DND-41 (cell line): ENCODE results near the gene EPN2.

ENCODE experiments used
- ATAC-seq: fragments of 200-7000 bp; cut with Tn5 transposase; 3 replicates; pipeline ENCODE4 v1.9.1; 2021; ENCODE audit warnings: low read depth; ENCODE audit not compliant: insufficient read depth
- DNase-seq: peaks from one replicate; pipeline ENCODE4 v3.0.0-alpha.2; 2020
- H2AFZ ChIP-seq: 2 replicates; pipeline ENCODE4 v1.6.0; 2012; ENCODE audit warnings: low read depth, low read length
- H3K27ac ChIP-seq: 2 replicates; pipeline ENCODE4 v1.5.1; 2012; ENCODE audit warnings: low read length, inconsistent platforms
- H3K27me3 ChIP-seq: fragments of 200-600 bp; sonication (generic); 2 replicates; pipeline ENCODE4 v1.6.0; 2012; ENCODE audit warnings: low read length, mild to moderate bottlenecking, inconsistent platforms; ENCODE audit not compliant: insufficient read depth, poor library complexity
- H3K36me3 ChIP-seq: 2 replicates; pipeline ENCODE4 v1.5.1; 2012; ENCODE audit warnings: low read length, inconsistent platforms; ENCODE audit not compliant: insufficient read depth
- H3K4me1 ChIP-seq: 2 replicates; pipeline ENCODE4 v1.5.1; 2012; ENCODE audit warnings: mild to moderate bottlenecking, low read length; ENCODE audit not compliant: insufficient read depth
- H3K4me2 ChIP-seq: 2 replicates; pipeline ENCODE4 v1.6.0; 2012; ENCODE audit warnings: mild to moderate bottlenecking, moderate library complexity, low read length, inconsistent platforms; ENCODE audit not compliant: insufficient read depth
- H3K4me3 ChIP-seq, 2 experiments: fragments of 200-600 bp in 1 of 2; shearing (Covaris generic) in 1 of 2; 2 replicates each; pipeline ENCODE4 v1.5.1; 2012 to 2016; ENCODE audit warnings: inconsistent platforms in 2 of 2, low read length in 2 of 2, mild to moderate bottlenecking in 2 of 2, low read depth in 1 of 2, moderate library complexity in 1 of 2
- H3K79me2 ChIP-seq: 2 replicates; pipeline ENCODE4 v1.6.0; 2012; ENCODE audit warnings: low read length, inconsistent platforms; ENCODE audit not compliant: insufficient read depth
- H3K9ac ChIP-seq: 2 replicates; pipeline ENCODE4 v1.6.0; 2012; ENCODE audit warnings: low read depth, mild to moderate bottlenecking, inconsistent platforms, low read length, moderate library complexity
- H3K9me3 ChIP-seq: 2 replicates; pipeline ENCODE4 v1.5.1; 2012; ENCODE audit warnings: low read length, moderate library complexity, mild to moderate bottlenecking, inconsistent platforms; ENCODE audit not compliant: insufficient read depth, severe bottlenecking
- H4K20me1 ChIP-seq: 2 replicates; pipeline ENCODE4 v1.6.0; 2012; ENCODE audit warnings: low read length; ENCODE audit not compliant: insufficient read depth
- EZH2 ChIP-seq: IDR thresholded peaks from 3 replicates; pipeline ENCODE4 v1.6.1; 2012; ENCODE audit warnings: borderline replicate concordance, low read depth, mild to moderate bottlenecking, moderate library complexity, low read length, inconsistent platforms; ENCODE audit not compliant: severe bottlenecking
- TF ChIP-seq, protein P1 (sequence below): IDR thresholded peaks from 2 replicates; pipeline ENCODE4 v1.5.1; 2012; ENCODE audit warnings: borderline replicate concordance, low read length, moderate library complexity, mild to moderate bottlenecking; ENCODE audit not compliant: poor library complexity, severe bottlenecking; ENCODE audit errors: extremely low read depth

Gene EPN2

DNA sequence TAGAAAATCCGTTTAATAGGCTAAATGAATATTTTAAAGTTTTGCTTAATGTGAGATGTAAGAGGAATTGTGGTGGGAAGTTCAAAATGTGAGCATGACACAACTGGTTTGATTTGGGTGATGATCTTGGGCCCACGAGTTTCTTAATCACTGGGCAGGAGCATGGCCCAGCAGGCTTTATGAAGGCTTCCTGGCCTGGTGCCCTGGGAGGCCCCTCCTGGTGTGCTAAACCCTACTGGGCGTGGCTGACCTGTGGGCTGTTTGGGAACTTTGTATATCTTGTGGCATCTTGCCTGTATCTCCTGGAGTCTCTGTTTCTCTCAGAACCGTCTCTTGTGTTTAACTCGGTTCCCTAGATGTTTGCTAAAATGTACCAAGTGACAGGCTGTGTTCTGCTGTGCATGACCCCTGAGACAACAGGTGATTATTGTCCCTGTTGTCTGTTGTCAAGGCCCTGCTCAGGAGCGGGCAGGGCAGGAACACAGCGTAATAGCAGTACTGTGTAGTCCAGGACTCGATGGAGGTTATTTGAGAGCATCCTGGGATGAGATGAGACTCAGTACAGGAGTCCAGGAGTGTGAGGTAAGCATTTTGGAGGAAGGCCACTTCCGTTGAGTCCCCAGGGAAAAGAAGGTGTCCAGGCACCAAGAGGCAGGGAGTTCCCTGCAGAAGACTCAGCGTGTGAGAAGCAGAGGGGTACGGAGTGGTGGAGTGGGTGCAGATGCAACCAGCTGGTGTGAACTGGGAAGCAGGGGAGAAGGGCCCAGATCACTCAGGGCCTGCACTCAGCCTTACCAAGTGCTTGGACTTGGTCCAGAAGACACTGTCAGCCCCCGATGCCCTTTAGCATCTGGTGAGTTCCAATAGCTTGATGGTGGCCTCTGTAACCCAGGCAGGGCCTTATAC is 76.8 kb downstream of the EPN2 start:
- peaks cover 62% of the 10 kb centered on the region for H3K27me3 ChIP-seq
- DNase-seq: no peak
- no peak overlapping the region for H2AFZ ChIP-seq
- TF ChIP-seq, protein P1, sequence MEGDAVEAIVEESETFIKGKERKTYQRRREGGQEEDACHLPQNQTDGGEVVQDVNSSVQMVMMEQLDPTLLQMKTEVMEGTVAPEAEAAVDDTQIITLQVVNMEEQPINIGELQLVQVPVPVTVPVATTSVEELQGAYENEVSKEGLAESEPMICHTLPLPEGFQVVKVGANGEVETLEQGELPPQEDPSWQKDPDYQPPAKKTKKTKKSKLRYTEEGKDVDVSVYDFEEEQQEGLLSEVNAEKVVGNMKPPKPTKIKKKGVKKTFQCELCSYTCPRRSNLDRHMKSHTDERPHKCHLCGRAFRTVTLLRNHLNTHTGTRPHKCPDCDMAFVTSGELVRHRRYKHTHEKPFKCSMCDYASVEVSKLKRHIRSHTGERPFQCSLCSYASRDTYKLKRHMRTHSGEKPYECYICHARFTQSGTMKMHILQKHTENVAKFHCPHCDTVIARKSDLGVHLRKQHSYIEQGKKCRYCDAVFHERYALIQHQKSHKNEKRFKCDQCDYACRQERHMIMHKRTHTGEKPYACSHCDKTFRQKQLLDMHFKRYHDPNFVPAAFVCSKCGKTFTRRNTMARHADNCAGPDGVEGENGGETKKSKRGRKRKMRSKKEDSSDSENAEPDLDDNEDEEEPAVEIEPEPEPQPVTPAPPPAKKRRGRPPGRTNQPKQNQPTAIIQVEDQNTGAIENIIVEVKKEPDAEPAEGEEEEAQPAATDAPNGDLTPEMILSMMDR: no peak
- no peaks in the 10 kb centered on the region for H3K9me3 ChIP-seq
- no peaks in the 10 kb centered on the region for H3K4me1 ChIP-seq
- no peak overlapping the region for H3K4me2 ChIP-seq
- peaks cover 36% of the 10 kb centered on the region for H4K20me1 ChIP-seq
- H3K36me3 ChIP-seq: no peaks in the 10 kb centered on the region
- H3K4me3 ChIP-seq: no peak overlapping the region
- H3K27ac ChIP-seq: no peak overlapping the region
- H3K9ac ChIP-seq: no peak overlapping the region
- ATAC-seq: no peak
- H3K79me2 ChIP-seq: no peaks in the 10 kb centered on the region

DNA sequence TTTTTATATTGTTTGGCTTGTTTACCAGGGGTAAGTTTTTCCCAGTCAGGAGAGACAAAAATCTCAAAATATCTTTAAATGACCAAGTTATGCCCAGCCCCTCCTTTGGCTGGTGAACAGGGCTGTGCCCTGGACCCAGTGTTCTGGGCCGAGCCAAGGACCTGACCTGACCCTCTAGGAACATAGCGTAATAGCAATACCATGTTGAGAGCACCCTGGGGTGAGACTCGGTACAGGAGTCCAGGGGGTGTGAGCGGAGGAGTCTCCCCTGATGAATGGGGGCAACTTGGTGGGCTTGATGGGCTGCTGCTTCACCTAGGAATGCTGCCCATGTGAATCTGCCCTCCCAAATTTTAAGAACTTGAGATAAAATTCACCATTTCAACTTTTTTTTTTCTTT is 77.9 kb downstream of the EPN2 start:
- H3K9me3 ChIP-seq: no peaks in the 10 kb centered on the region
- no peak overlapping the region for H3K4me3 ChIP-seq
- H4K20me1 ChIP-seq: peaks cover 29% of the 10 kb centered on the region
- TF ChIP-seq EZH2: no peak
- TF ChIP-seq, protein P1: no peak
- H3K4me2 ChIP-seq: no peak overlapping the region
- no peak overlapping the region for H3K27ac ChIP-seq
- no peaks in the 10 kb centered on the region for H3K79me2 ChIP-seq
- ATAC-seq (no peak), DNase-seq (no peak)
- no peak overlapping the region for H3K9ac ChIP-seq
- no peak overlapping the region for H2AFZ ChIP-seq
- no peaks in the 10 kb centered on the region for H3K4me1 ChIP-seq
- H3K27me3 ChIP-seq: peaks cover 52% of the 10 kb centered on the region
- H3K36me3 ChIP-seq: no peaks in the 10 kb centered on the region

DNA sequence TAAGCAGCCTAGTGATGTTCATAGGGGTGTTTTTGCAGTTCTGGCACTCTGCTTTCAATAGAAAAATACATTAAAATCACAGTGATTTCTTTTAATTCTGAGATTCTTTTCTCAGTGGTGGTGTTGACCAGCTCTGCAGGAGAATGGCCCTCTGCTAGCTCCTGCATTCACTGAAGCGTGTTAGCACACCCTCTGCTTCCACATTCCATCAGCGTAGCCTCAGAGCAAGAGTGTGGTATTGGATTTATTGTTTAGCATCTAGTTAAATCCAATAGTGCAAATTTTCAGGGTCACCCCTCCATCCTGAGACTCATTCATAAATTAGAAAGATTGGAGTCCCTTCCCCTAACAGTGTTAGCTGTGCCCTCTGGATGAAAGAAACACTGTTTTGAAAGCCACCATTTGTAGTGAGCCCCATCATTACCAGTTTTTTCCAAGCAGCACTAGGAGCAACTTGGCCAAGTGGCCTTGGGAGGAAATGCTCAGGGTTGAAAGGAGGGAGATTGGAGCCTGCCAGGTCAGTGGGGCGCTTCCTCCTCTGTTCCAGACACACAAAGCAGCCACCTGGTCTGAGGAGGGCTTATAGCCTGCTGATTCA is 79.7 kb downstream of the EPN2 start:
- Histone ChIP-seq H3K4me1 (no peaks in the 10 kb centered on the region), H3K36me3 (no peaks in the 10 kb centered on the region), H3K4me3 (no peak overlapping the region), H3K79me2 (no peaks in the 10 kb centered on the region), H3K9me3 (no peaks in the 10 kb centered on the region), H3K27ac (no peak overlapping the region), H2AFZ (no peak overlapping the region), H3K4me2 (no peak overlapping the region), H3K27me3 (peaks cover 45% of the 10 kb centered on the region), H4K20me1 (peaks cover 44% of the 10 kb centered on the region), H3K9ac (no peak overlapping the region)
- ATAC-seq (no peak), DNase-seq (no peak)
- TF ChIP-seq, protein P1: no peak
- TF ChIP-seq EZH2: no peak
